Type B pancreatic cell (in vitro differentiated cells): Measurements from ENCODE around the gene REPS2. TPM values are rescaled to one million over a fixed set of nuclear protein-coding genes. Genes with fewer than 3 reads are reported as not detected.

Source experiments
- DNase-seq: peaks from one replicate; pipeline ENCODE4 v3.0.0; 2021; ENCODE audit warnings: mixed read lengths; ENCODE audit not compliant: unreplicated experiment; ENCODE audit errors: extremely low spot score
- H3K27ac Mint-ChIP-seq: 2 replicates; pipeline ENCODE4 v1.8.0; 2021; ENCODE audit warnings: mild to moderate bottlenecking, mixed read lengths
- H3K27me3 Mint-ChIP-seq: 2 replicates; pipeline ENCODE4 v1.8.0; 2021; ENCODE audit warnings: mixed read lengths
- H3K36me3 Mint-ChIP-seq: 2 replicates; pipeline ENCODE4 v1.8.0; 2021; ENCODE audit warnings: mixed read lengths
- H3K4me1 Mint-ChIP-seq: one replicate; pipeline ENCODE4 v1.8.0; 2021; ENCODE audit warnings: mixed read lengths; ENCODE audit not compliant: unreplicated experiment
- H3K4me3 Mint-ChIP-seq: 2 replicates; pipeline ENCODE4 v1.8.0; 2021; ENCODE audit warnings: mild to moderate bottlenecking, mixed read lengths
- H3K9me3 Mint-ChIP-seq: 2 replicates; pipeline ENCODE4 v1.8.0; 2021; ENCODE audit warnings: mixed read lengths
- CTCF ChIP-seq: fragments of 200-600 bp; sonication (generic); conservative IDR thresholded peaks from 2 replicates; pipeline ENCODE4 v1.5.0; 2021; ENCODE audit warnings: antibody characterized with exemption, mild to moderate bottlenecking
- total RNA-seq: library from RNA; stranded (reverse); gene quantifications from 2 replicates; pipeline ENCODE4 v1.2.1, GENCODE V29; 2021; ENCODE audit warnings: low replicate concordance

REPS2 gene
- total RNA-seq, 1 donor from 2014 or later = 1.6 TPM

GRCh38 chrX:17042037-17042436 lies 95.6 kb downstream of the REPS2 start:
- Mint-ChIP-seq H3K9me3 (no peaks in the 10 kb centered on the region), H3K27me3 (peaks cover 3% of the 10 kb centered on the region), H3K36me3 (no peaks in the 10 kb centered on the region), H3K4me1 (peaks cover 15% of the 10 kb centered on the region), H3K27ac (no peak overlapping the region), H3K4me3 (no peak overlapping the region)
- no peak for TF ChIP-seq CTCF
- no peak for DNase-seq

GRCh38 chrX:17046478-17047097 lies 100.1 kb downstream of the REPS2 start:
- Mint-ChIP-seq H3K4me1 (no peaks in the 10 kb centered on the region), H3K36me3 (no peaks in the 10 kb centered on the region), H3K9me3 (no peaks in the 10 kb centered on the region), H3K4me3 (no peak overlapping the region), H3K27ac (no peak overlapping the region), H3K27me3 (peaks cover 3% of the 10 kb centered on the region)
- TF ChIP-seq CTCF = peak; percentile 86
- no peak for DNase-seq

GRCh38 chrX:17047224-17047623 lies 100.8 kb downstream of the REPS2 start:
- no peaks in the 10 kb centered on the region for H3K9me3 Mint-ChIP-seq
- no peaks in the 10 kb centered on the region for H3K36me3 Mint-ChIP-seq
- H3K4me3 Mint-ChIP-seq = no peak overlapping the region
- no peaks in the 10 kb centered on the region for H3K4me1 Mint-ChIP-seq
- H3K27ac Mint-ChIP-seq = no peak overlapping the region
- no peak for TF ChIP-seq CTCF
- DNase-seq = no peak
- H3K27me3 Mint-ChIP-seq = peaks cover 3% of the 10 kb centered on the region

- no peaks in the 10 kb centered on the region for H3K4me1 Mint-ChIP-seq
Observed at GRCh38 chrX:17052210-17052609, 105.8 kb downstream of the REPS2 start.

GRCh38 chrX:17052793-17053192 lies 106.3 kb downstream of the REPS2 start:
- no peaks in the 10 kb centered on the region for H3K4me1 Mint-ChIP-seq
- no peak for TF ChIP-seq CTCF
- H3K9me3 Mint-ChIP-seq = no peaks in the 10 kb centered on the region
- DNase-seq = no peak
- H3K4me3 Mint-ChIP-seq = no peak overlapping the region
- no peaks in the 10 kb centered on the region for H3K36me3 Mint-ChIP-seq
- no peak overlapping the region for H3K27ac Mint-ChIP-seq
- no peaks in the 10 kb centered on the region for H3K27me3 Mint-ChIP-seq

More at GRCh38 chrX:17052210-17052609, 105.8 kb downstream of the REPS2 start:
- TF ChIP-seq CTCF = no peak
- Mint-ChIP-seq H3K36me3 (no peaks in the 10 kb centered on the region), H3K9me3 (no peaks in the 10 kb centered on the region), H3K27me3 (no peaks in the 10 kb centered on the region), H3K4me3 (no peak overlapping the region), H3K27ac (no peak overlapping the region)
- no peak for DNase-seq

GRCh38 chrX:17053502-17053901 lies 107.0 kb downstream of the REPS2 start:
- H3K4me1 Mint-ChIP-seq = no peaks in the 10 kb centered on the region
- no peaks in the 10 kb centered on the region for H3K27me3 Mint-ChIP-seq
- TF ChIP-seq CTCF = no peak
- no peak for DNase-seq
- no peaks in the 10 kb centered on the region for H3K9me3 Mint-ChIP-seq
- H3K27ac Mint-ChIP-seq = no peak overlapping the region
- H3K4me3 Mint-ChIP-seq = no peak overlapping the region
- no peaks in the 10 kb centered on the region for H3K36me3 Mint-ChIP-seq
